GM19455 (cell line): ENCODE results near the gene NUP35.
"Not testable (repeated sequence)": the region's sequence is repeated elsewhere in the genome, so short reads cannot be mapped to it uniquely, and the experiment has no call there.

Experiments used
- ATAC-seq: cut with Tn5 transposase; IDR thresholded peaks from one replicate; pipeline ENCODE4 v1.9.1; 2021; ENCODE audit not compliant: unreplicated experiment

Gene NUP35

DNA sequence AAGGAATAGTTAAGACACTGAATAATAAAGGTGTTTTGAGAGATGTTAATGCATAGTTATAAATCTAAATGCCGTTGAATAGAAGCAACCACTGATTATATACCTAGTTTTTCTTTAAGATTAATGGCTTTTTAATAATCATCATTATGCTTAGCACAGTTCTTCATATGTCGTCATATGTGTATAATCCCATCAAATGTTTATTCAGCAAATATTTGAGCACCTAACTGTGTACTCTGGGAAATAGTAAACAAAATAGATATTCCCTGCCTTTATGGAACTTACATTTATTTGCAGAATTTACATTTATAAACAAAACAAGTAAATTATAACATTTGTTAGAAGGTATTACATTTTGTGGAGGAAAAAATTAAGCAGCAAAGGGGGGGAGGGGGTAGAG, 9.8 kb downstream of the NUP35 start:
- ATAC-seq, result no peak

DNA sequence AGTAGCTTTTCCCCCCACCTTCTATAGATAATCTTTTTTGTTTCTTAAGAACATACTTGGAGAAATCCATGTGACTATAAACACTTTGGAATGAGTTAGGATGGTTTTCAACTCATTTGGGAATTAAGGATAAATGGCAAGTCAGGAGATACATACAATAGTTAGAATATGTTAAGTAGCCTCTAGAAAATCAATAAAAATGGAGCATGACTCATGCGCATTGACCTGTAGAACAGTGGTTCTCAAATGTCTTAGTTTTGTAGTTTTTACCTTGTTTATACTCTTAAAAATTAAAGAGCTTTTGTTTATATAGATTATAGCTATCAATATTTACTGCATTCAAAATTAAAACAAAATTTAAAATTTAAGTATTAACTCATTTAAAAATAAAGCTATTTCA, 24.7 kb downstream of the NUP35 start:
- no peak for ATAC-seq

DNA sequence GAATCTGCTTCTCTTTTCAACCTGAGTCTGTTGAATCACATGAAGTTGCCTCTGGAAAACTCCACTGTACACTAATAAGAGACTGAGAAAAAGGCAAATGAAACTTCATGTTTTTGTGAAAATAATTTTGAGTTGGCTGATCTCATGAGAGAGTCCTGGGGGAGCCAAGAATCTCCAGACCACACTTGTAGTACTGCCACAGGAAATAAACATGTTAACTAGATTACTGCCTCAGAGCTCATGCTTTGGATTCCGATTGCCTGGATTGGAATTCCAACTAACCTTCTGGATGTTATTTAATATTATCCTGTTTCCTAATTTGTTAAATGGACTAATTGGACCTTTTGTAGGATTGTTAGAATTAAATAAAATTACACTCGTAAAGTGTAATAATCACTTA, 25.2 kb downstream of the NUP35 start:
- no peak for ATAC-seq

DNA sequence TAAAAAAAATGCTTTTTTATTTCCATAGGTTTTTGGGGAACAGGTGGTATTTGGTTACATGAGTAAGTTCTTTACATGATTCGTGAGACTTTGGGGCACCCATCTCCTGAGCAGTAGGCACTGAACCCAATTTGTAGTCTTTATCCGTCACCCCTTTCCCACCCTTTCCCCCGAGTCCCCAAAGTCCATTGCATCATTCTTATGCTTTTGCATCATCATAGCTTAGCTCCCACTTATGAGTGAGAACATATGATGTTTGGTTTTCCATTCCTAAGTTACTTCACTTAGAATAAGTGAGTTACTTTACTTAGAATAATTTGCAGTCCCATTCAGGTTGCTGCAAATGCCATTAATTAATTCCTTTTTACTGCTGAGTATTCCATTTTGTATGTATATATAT, 28.0 kb downstream of the NUP35 start:
- ATAC-seq, result not testable (repeated sequence)

DNA sequence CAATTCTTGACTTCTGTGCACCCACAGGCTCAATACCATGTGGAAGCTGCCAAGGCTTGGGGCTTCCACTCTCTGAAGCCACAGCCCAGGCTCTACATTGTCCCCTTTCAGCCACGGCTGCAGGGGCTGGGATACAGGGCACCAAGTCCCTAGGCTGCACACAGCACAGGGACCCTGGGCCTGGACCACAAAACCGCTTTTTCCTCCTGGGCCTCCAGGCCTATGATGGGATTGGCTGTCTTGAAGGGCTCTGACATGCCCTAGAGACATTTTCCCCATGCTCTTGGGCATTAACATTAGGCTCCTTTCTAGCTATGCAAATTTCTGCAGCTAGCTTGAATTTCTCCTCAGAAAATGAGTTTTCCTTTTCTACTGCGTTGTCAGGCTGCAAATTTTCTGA, 29.7 kb downstream of the NUP35 start:
- ATAC-seq, result no peak

DNA sequence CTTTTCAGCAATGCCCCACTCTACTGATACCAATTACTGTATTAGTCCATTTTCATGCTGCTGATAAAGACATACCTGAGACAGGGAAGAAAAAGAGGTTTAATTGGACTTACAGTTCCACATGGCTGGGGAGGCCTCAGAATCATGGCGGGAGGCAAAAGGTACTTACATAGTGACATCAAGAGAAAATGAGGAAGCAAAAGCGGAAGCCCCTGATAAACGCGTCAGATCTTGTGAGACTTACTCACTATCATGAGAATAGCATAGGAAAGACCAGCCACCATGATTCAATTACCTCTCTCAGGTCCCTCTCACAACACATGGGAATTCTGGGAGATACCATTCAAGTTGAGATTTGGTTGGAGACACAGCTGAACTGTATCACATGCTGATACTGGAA, 30.5 kb downstream of the NUP35 start:
- ATAC-seq, result not testable (repeated sequence)

DNA sequence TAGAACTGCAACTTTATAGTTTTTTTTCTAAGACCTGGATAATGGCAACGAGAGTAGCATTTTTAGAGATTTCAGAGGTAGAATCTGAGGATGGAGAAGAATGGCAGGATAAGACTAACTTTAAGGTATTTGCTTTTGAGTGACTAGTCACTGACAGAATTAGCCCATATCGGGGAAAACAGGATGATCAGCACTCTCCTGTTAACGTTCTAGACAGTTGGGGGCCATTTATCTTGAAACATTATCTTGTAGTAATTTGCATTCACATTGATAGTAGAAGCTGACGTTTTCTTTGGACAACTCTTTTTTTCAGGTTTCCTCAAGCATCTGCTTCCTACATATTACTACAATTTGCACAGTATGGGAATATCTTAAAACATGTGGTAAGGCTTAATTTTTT, 32.9 kb downstream of the NUP35 start:
- no peak for ATAC-seq

DNA sequence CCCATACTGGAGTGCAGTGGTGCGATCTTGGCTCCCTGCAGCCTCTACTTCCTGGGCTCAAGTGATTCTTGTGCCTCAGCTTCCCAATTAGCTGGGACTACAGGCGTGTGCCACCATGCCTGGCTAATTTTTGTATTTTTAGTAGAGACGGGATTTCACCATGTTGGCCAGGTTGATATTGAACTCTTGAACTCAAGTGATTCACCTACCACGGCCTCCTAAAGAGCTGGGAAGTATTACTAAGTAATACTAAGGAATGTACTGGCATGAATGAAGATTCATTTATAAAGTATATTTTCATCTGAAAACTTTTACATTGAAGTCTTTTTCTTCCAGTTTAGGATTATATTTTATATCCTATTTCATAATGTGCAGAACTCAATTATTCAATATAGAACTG, 38.1 kb downstream of the NUP35 start:
- ATAC-seq, result no peak

DNA sequence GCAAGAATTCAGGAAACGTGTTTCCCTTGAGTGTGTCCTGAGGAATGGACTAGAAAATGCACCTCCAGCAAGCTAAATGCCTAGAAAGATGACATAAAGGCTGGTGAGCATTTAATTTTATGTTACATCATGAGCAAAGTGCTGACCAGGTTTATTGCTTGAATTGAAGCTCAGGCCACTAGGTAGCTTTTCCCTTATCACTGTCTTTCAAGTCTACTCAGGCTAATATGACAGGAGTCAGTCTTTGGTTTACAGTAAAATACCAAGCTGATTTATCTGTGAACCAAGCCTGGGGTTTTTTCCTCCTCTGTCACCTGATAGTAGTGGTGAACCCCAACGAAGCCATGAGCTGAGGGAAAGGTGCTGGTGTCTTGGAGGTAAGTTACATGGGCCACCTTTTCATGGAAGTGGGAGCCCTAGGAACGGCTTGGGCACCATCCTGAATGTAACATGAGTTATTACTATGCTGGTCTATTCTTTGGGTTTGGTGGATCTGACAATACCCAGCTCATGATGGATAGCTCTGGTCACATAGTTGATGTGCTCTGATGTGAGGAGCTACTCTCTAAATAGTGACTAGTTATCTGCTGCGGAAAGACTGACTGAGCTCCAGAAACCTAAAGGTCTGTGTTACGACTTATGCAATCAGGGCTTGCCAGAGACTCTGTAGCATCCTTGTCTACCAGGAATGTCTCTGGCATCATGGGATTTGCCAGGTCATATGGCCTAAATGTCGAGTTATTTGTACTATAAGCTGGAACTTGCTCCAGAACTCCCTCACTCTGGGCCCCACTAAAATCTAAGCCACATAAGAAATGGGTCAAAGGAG, 39.8 kb downstream of the NUP35 start:
- ATAC-seq, result no peak

DNA sequence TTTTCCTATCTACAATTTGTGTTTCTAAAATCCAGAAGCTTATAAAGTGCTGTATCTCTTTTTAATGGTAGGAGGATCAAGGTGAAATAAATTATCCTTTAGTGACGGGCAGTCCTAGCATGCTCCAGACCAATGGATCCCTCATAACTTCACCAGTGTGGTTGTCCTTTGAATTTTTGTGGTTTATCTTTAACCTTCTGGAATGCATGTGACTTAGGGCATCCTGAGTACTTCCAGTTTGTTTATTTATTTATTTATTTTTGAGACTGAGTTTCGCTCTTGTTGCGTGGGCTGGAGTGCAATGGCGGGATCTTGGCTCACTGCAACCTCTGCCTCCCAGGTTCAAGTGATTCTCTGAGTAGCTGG, 40.4 kb downstream of the NUP35 start:
- no peak for ATAC-seq

DNA sequence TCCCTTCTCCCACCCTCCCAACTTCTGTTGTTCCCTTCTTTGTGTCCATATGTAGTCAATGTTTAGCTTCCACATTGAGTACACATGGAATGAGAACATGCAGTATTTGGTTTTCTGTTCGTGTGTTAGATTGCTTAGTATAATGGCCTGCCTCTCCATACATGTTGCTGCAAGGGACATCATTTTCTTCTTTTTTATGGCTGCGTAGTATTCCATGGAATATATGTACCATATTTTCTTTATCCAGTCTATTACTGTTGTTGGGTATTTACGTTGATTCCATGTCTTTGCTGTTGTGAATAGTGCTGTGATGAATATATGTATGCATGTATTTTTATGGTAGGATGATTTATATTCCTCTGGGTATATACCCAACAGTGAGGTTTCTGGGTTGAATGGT, 42.0 kb downstream of the NUP35 start:
- no peak for ATAC-seq

DNA sequence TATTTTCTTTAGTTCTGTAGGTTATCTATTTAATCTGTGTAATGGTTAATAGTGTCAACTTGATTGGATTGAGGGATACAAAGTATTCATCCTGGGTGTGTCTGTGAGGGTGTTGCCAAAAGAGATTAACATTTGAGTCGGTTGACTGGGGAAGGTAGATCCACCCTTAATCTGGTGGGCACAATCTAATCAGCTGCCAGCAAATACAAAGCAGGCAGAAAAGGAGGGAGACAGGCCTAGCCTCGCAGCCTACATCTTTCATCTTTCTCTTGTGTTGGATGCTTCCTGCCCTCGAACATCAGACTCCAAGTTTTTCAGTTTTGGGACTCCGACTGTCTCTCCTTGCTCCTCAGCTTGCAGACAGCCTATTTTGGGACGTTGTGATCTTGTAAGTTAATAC, 42.7 kb downstream of the NUP35 start:
- not testable (repeated sequence) for ATAC-seq

DNA sequence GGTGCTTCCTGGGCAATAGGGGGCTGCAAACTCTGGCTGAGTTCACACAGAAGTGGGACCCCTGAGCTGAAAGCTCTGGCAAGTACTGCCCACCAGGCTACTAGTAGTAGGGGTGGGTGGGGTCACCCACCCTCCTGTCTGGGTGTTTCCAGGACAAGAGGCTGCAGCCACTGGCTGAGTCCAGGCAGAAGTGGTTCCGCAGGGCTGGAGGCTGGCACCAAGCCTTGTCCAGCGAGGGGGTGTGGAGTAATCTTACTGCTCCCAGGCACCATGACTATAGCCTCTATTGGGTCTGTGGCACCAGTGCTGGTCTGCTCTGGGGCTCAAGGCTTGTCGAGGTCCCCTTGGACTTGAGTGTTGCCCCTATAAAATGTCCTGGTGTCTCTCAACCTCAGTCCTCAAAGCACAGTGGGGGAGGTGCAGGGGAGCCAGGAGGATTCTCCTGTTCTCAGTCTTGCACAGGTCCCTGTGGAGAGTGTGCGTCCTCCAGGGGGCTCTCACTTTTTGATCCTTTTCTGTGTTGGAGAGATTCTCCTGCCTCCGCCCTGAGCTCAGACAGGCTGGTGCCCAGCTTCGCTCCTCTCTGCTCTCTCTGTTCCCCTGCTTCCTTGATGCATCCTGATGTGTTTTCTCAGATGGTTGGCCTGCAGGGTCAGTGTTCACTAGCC, 48.1 kb downstream of the NUP35 start:
- ATAC-seq, result no peak

DNA sequence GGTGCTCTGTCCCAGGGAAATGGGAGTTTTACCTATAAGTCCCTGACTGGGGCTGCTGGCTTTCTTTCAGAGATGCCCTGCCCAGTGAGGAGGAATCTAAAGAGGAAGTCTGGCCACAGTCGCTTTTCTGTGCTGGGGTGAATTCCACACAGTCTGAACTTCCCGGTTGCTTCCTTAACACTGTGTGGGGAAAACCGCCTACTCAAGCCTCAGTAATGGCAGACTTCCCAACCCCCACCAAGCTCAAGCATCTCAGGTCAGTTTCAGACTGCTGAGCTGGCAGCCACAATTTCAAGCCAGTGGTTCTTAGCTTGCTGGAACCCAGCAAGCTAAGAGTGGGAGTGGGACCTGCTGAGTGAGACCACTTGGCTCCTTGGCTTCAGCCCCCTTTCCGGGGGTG, 54.9 kb downstream of the NUP35 start:
- ATAC-seq, result no peak

DNA sequence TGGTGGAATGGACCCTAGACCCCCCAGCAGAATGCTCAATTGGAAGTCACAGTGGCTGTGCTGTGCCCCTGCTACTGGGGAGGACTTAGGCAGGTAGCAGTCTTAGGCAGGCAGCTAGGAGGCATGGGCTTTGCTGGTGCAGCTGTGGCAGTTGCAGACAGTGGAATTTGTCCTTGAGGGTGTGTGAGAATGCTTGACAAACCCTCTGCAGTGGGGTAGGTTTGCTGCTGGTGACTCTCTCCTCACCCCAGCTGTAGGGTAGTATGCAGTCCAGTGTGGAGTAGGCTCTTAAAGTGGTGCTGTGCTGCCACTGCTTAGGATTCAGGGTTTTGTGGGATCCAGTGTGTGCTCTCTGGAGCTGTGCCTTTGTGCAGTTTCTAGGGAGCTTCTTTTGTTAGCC, 61.3 kb downstream of the NUP35 start:
- no peak for ATAC-seq

DNA sequence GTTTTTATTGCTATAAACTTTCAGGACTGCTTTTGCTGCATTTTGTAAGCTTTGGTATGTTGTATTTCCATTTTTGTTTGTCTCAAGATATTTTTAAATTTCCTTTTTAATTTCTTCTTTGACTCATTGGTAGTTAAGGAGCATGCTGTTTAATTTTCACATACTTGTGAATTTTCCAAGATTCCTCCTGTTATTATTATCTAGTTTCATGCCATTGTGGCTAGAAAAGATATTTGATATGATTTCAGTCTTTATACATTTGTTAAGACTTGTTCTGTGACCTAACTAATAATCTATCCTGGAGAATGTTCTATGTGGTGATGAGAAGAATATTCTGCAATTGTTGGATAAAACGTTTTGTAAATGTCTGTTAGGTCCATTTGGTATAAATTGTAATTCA, 62.1 kb downstream of the NUP35 start:
- ATAC-seq, result no peak

DNA sequence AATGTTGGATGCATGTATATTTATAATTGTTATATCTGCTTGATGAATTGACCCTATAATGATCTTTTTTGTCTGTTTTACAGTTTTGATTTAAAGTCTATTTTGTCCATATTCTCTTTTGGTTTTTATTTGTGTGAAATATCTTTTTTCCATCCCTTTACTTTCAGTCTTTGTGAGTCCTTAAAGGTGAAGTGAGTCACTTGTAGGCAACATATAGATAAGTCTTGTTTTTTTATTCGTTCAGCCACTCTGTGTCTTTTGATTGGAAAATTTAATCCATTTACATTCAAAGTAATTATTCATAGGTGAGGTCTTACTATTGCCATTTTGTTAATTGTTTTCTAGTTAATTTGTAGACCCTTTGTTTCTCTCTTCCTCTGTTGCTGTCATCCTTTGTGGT, 62.5 kb downstream of the NUP35 start:
- no peak for ATAC-seq

DNA sequence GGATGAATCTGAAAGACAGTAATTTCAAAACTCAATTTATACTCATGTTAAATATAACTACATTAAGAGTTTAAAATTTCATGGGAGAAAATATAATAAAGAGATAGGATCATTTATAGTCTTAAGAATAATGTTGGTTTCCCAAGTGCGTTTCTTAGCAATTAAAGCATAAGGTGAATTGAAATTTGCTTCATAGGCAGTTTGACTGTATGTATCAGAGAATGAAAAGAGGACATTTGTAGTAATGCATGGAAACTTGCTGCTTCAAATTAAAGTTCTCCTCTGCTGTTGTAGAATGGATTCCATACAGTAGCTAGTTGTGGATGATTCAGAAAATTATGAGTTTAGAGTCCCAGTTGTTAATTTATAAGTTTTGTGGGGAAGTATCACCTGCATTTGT, 68.1 kb downstream of the NUP35 start:
- ATAC-seq, result no peak

DNA sequence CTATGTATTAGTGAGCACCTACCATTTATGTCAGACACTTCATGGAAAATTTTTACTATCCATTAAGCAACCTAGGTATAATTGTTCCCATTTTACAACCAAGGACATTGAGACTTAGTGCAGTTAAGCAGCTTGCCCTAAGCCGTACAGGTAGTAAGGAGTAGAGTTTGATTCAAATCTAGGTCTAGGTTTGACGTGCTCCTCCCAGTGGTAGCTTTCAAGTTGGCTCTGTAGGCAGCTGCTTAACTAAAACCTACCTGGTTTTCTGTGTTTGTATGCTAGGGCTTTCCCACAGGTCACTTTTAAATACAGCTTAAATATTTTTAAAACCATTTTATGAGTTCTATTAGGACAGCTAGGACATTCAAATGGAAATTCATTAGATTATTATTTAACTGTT, 69.7 kb downstream of the NUP35 start:
- no peak for ATAC-seq

DNA sequence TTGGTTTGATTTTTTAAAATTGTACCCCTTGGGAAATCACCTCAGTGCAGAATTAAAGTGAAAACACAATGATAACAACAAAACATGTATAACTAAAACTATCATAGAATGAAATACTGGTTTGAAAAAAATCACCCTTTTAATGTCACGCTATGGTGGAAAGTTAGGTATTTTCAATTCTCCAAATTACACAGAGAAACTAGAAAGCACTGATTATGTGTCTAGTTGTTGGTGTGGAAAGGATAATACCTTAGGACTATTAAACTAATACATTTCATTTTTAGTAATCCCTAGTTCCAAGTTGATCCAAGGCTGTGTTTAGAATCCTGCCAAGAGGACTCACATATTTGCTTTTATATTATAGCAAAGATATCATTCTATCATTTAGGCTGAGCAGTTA, 71.2 kb downstream of the NUP35 start:
- no peak for ATAC-seq

DNA sequence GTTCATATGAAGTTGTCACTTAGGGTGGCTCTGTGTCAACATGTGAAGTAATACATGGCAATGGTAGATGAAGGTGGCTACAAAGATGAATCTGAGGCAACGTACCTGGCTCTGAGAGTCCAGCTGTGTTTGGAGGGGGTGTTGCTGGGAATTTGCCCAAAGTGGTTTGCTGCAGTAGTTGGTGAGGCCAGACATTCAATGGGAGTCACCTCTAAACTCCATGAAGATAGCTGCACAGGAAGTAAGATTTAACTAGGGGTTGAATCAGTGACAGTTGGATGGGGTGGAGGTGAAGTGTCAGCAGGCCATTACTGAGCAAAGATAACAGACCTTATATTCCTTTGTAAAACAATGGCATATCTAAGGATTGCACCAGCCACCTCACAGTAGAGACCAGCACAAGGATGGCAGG, 71.8 kb downstream of the NUP35 start:
- ATAC-seq, result no peak

DNA sequence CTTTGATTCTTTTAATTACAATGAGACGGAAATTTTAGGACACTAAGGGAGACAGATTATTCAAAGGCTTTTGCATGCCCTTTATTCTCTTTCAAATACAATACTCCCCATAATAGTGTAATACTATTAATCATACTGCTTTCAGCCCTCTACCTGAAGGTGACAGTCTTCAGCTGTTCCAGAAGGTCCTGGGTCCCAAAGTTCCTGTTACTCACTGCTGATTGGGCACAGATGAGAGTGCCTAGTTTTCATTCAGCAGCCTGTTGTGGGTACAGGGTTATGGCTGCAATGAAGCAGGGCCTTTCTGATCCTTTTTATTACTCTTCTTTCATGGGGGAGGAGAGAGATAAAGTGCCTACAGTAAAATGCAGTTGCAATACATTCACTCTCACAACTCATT, 80.2 kb downstream of the NUP35 start:
- ATAC-seq, result no peak

DNA sequence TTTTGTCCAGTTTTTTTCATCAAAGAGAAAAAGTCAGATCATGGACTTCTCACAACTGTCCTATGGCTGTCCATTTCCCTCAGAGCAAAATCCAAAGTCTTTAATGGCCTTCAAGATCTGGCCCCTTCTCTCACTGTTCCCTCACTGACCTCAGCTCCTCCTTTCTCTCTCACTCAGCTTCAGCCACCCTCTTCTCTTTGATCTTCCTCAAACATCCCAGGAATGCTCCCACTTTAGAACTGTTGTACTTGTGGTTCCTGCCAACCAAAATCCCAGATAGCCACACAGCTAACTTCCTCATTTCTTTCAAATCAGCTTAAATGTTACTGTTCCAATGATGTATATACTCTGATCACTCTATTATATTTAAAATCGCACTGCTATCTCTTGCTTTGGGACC, 82.9 kb downstream of the NUP35 start:
- no peak for ATAC-seq
